Measurements from ENCODE around the gene HTR4. TPM values are rescaled to one million over a fixed set of nuclear protein-coding genes. Genes with fewer than 3 reads are reported as not detected.

The HTR4 gene
- polyA plus RNA-seq, 1 of the 3 experiments (the other 2 are of a cell fraction), result not detected

GRCh38 chr5:148599187-148599586, 55.1 kb downstream of the HTR4 start:
- POLR2A ChIA-PET, result no interaction called here
- CTCF ChIA-PET, result no interaction called here
- Histone ChIP-seq H4K20me1 (ENCODE audit: insufficient read depth) (no peaks in the 10 kb centered on the region), H3K27ac (ENCODE audit: low read depth in 2 of 2, low read length in 1 of 2) (no peak overlapping the region), H3K9me2 (no peaks in the 10 kb centered on the region), H3K4me3 (ENCODE audit: low read depth in 2 of 2, low read length in 1 of 2) (no peak overlapping the region), H3K9ac (no peak overlapping the region), H2AFZ (ENCODE audit: low read depth) (no peak overlapping the region), H3K79me2 (ENCODE audit: insufficient read depth) (no peaks in the 10 kb centered on the region), H3K9me3 (peaks cover 4% of the 10 kb centered on the region; the same call in 1 of the 2 replicates), H3K27me3 (ENCODE audit: insufficient read depth) (no peaks in the 10 kb centered on the region), H3K36me3 (replicated peaks in 1 of 2; ENCODE audit: control insufficient read depth in 1 of 2, insufficient read depth in 2 of 2, low read length in 1 of 2) (no peaks in the 10 kb centered on the region), H3K4me1 (ENCODE audit: control insufficient read depth in 1 of 2, insufficient read depth in 2 of 2, low read depth in 1 of 2, low read length in 1 of 2) (no peaks in the 10 kb centered on the region), H3K4me2 (no peak overlapping the region), H3F3A (replicated peaks; ENCODE audit: insufficient read depth) (no peaks in the 10 kb centered on the region)
- 24% methylated on average over 1 of the region's 1 CpG for WGBS (ENCODE audit: low lambda C conversion rate)
- no peak for DNase-seq
- TF ChIP-seq EZH2phosphoT487 (IDR thresholded peaks at IDR 0.05; ENCODE audit: borderline replicate concordance, low read depth) (no peak), TAF1 (IDR thresholded peaks at IDR 0.05; ENCODE audit: borderline replicate concordance, low read depth, low read length) (no peak), ZBTB33 (IDR thresholded peaks at IDR 0.05; ENCODE audit: borderline replicate concordance, low read depth) (no peak)

GRCh38 chr5:148595697-148596096, 58.6 kb downstream of the HTR4 start:
- Histone ChIP-seq H3K4me3 (ENCODE audit: low read depth in 2 of 2, low read length in 1 of 2) (no peak overlapping the region), H3K27ac (ENCODE audit: low read depth in 2 of 2, low read length in 1 of 2) (no peak overlapping the region), H3K9me3 (peaks cover 4% of the 10 kb centered on the region; the same call in 1 of the 2 replicates), H3F3A (replicated peaks; ENCODE audit: insufficient read depth) (no peaks in the 10 kb centered on the region), H2AFZ (ENCODE audit: low read depth) (no peak overlapping the region), H3K4me1 (ENCODE audit: control insufficient read depth in 1 of 2, insufficient read depth in 2 of 2, low read depth in 1 of 2, low read length in 1 of 2) (no peaks in the 10 kb centered on the region), H3K9me2 (no peaks in the 10 kb centered on the region), H3K27me3 (ENCODE audit: insufficient read depth) (no peaks in the 10 kb centered on the region), H3K4me2 (no peak overlapping the region), H3K9ac (no peak overlapping the region), H3K36me3 (replicated peaks in 1 of 2; ENCODE audit: control insufficient read depth in 1 of 2, insufficient read depth in 2 of 2, low read length in 1 of 2) (no peaks in the 10 kb centered on the region), H3K79me2 (ENCODE audit: insufficient read depth) (no peaks in the 10 kb centered on the region), H4K20me1 (ENCODE audit: insufficient read depth) (no peaks in the 10 kb centered on the region)
- CTCF ChIA-PET, result no interaction called here
- DNase-seq, result no peak
- POLR2A ChIA-PET, result no interaction called here
- WGBS (ENCODE audit: low lambda C conversion rate), result 49% methylated on average over 5 of the region's 5 CpGs
- TF ChIP-seq SIN3A (IDR thresholded peaks at IDR 0.05; ENCODE audit: borderline replicate concordance, low read depth, low read length) (no peak), RAD21 (IDR thresholded peaks at IDR 0.05; ENCODE audit: low read length) (no peak), FOXJ3 (CRISPR knock-in tag; IDR thresholded peaks at IDR 0.05) (no peak), GATA2 (CRISPR knock-in tag; IDR thresholded peaks at IDR 0.05) (no peak), MEF2A (IDR thresholded peaks at IDR 0.05; ENCODE audit: borderline replicate concordance, low read depth) (no peak), MAX (IDR thresholded peaks at IDR 0.05; ENCODE audit: low read depth) (no peak), POLR2AphosphoS5 (IDR thresholded peaks at IDR 0.05; ENCODE audit: low read depth, low read length) (no peak), NRF1 (IDR thresholded peaks at IDR 0.05; ENCODE audit: low read depth, low read length) (no peak), IRF3 (IDR thresholded peaks at IDR 0.05; ENCODE audit: low read depth, low read length) (no peak), TAF1 (IDR thresholded peaks at IDR 0.05; ENCODE audit: borderline replicate concordance, low read depth, low read length) (no peak), SMC3 (IDR thresholded peaks at IDR 0.05; ENCODE audit: low read depth, low read length) (no peak), RFX5 (IDR thresholded peaks at IDR 0.05; ENCODE audit: low read length) (no peak), CHD2 (IDR thresholded peaks at IDR 0.05; ENCODE audit: low read length, partially characterized antibody) (no peak)

Data from SK-N-SH (cell line).